Measurements from ENCODE around the gene C7orf57. TPM values are rescaled to one million over a fixed set of nuclear protein-coding genes. Genes with fewer than 3 reads are reported as not detected.

The C7orf57 gene
- total and polyA plus RNA-seq, 10 of the 15 experiments (the other 5 are each of a cell fraction or from before 2014, with no cell fraction given), result 0.04 to 0.21 (median 0.10) TPM; not detected in 5

DNA sequence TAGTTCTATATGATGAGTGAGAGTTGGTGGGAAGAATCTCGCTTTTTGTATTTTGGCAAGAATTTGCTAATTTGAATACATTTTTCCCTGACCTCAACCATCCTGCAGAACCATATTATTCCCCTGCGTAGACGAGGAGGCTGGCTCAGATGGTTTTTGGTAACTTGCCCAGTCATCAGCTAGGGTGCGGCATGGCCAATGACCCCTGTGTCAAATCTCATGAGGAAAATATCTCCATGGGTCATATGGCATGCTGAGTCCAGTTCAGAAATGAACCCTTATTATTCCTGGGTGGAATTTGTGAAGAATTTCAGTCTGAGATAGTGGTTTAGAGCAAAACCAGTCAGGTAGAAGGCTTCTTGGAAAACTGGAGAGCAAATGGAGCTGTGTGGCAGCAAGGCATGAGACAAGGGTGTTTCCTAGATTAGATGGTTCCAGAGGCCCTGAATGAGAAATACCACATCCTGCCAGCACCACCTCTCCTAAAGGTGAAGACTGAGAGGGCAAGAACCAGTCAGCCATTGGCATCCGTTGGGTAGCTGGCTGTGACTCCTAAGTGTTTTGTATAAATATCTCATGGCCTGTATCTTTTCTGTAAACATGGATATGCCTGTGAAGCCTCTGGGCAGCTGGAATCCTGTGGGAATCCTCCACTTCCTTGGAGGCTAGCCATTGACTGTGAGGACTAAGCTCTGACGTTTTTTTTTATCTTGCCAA is 47.9 kb downstream of the C7orf57 start (continued):
- no peak for TF ChIP-seq ZNF384 (IDR thresholded peaks at IDR 0.05; ENCODE audit: borderline replicate concordance, low read depth, low read length)
- TF ChIP-seq RBBP5 (conservative IDR thresholded peaks at IDR 0.05), result no peak
- TF ChIP-seq, protein P1, sequence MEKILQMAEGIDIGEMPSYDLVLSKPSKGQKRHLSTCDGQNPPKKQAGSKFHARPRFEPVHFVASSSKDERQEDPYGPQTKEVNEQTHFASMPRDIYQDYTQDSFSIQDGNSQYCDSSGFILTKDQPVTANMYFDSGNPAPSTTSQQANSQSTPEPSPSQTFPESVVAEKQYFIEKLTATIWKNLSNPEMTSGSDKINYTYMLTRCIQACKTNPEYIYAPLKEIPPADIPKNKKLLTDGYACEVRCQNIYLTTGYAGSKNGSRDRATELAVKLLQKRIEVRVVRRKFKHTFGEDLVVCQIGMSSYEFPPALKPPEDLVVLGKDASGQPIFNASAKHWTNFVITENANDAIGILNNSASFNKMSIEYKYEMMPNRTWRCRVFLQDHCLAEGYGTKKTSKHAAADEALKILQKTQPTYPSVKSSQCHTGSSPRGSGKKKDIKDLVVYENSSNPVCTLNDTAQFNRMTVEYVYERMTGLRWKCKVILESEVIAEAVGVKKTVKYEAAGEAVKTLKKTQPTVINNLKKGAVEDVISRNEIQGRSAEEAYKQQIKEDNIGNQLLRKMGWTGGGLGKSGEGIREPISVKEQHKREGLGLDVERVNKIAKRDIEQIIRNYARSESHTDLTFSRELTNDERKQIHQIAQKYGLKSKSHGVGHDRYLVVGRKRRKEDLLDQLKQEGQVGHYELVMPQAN (conservative IDR thresholded peaks at IDR 0.05), result no peak
- no peak for TF ChIP-seq PAX5 (IDR thresholded peaks at IDR 0.05; ENCODE audit: borderline replicate concordance, low read depth, low read length)
- TF ChIP-seq IKZF2 (IDR thresholded peaks at IDR 0.05), result no peak
- TF ChIP-seq, protein P2, sequence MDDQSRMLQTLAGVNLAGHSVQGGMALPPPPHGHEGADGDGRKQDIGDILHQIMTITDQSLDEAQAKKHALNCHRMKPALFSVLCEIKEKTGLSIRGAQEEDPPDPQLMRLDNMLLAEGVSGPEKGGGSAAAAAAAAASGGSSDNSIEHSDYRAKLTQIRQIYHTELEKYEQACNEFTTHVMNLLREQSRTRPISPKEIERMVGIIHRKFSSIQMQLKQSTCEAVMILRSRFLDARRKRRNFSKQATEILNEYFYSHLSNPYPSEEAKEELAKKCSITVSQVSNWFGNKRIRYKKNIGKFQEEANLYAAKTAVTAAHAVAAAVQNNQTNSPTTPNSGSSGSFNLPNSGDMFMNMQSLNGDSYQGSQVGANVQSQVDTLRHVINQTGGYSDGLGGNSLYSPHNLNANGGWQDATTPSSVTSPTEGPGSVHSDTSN (IDR thresholded peaks at IDR 0.05; ENCODE audit: insufficient replicate concordance, low read depth, low read length), result no peak
- no peak for TF ChIP-seq HCFC1 (IDR thresholded peaks at IDR 0.05; ENCODE audit: low read length)
